GM12878 (cell line): Measurements from ENCODE around the gene TNFRSF1A.

Experiments used
- ELK1 ChIP-seq: IDR thresholded peaks from 2 replicates; pipeline ENCODE4 v1.6.1; 2012; ENCODE audit warnings: low read depth, low read length, improper control_type of control experiment
- IRF4 ChIP-seq: IDR thresholded peaks from 2 replicates; pipeline ENCODE4 v1.6.1; 2011; ENCODE audit warnings: low read depth, low read length
- JUND ChIP-seq: IDR thresholded peaks from 2 replicates; pipeline ENCODE4 v1.6.1; 2012; ENCODE audit warnings: low read depth, mild to moderate bottlenecking, low read length, improper control_type of control experiment, moderate library complexity
- NRF1 ChIP-seq: conservative IDR thresholded peaks from 2 replicates; pipeline ENCODE4 v1.6.1; 2011; ENCODE audit warnings: mild to moderate bottlenecking, low read depth, low read length, improper control_type of control experiment
- SKIL ChIP-seq: fragments of 450-650 bp; IDR thresholded peaks from 2 replicates; pipeline ENCODE4 v1.6.1; 2017; ENCODE audit warnings: mild to moderate bottlenecking, low read depth, inconsistent platforms; ENCODE audit not compliant: poor library complexity, severe bottlenecking
- ZNF207 ChIP-seq: fragments of 450-650 bp; IDR thresholded peaks from 2 replicates; pipeline ENCODE4 v1.6.1; 2014; ENCODE audit warnings: antibody characterized with exemption, mild to moderate bottlenecking, borderline replicate concordance
- TF ChIP-seq, protein P1 (sequence below), 3 experiments: IDR thresholded peaks in 2 of 3; conservative IDR thresholded peaks in 1 of 3; 2 replicates each; pipeline ENCODE4 v1.5.1; 2011; ENCODE audit warnings: low read depth in 3 of 3, low read length in 3 of 3, mild to moderate bottlenecking in 3 of 3, control low read depth in 2 of 3, moderate library complexity in 2 of 3, inconsistent platforms in 1 of 3, mixed read lengths in 1 of 3; ENCODE audit not compliant: control insufficient read depth in 2 of 3, insufficient read depth in 1 of 3; ENCODE audit errors: extremely low read depth in 1 of 3
- TF ChIP-seq, protein P2 (sequence below): fragments of 450-650 bp; IDR thresholded peaks from 2 replicates; pipeline ENCODE4 v1.6.1; 2016; ENCODE audit warnings: mild to moderate bottlenecking, moderate library complexity, borderline replicate concordance
- TF ChIP-seq, protein P3 (sequence below): fragments of 450-650 bp; IDR thresholded peaks from 2 replicates; pipeline ENCODE4 v1.6.1; 2018; ENCODE audit warnings: mild to moderate bottlenecking, low read depth, moderate library complexity; ENCODE audit not compliant: partially characterized antibody

GRCh38 chr12:6285063-6285477 lies 56.8 kb downstream of the TNFRSF1A start:
- TF ChIP-seq, protein P1, sequence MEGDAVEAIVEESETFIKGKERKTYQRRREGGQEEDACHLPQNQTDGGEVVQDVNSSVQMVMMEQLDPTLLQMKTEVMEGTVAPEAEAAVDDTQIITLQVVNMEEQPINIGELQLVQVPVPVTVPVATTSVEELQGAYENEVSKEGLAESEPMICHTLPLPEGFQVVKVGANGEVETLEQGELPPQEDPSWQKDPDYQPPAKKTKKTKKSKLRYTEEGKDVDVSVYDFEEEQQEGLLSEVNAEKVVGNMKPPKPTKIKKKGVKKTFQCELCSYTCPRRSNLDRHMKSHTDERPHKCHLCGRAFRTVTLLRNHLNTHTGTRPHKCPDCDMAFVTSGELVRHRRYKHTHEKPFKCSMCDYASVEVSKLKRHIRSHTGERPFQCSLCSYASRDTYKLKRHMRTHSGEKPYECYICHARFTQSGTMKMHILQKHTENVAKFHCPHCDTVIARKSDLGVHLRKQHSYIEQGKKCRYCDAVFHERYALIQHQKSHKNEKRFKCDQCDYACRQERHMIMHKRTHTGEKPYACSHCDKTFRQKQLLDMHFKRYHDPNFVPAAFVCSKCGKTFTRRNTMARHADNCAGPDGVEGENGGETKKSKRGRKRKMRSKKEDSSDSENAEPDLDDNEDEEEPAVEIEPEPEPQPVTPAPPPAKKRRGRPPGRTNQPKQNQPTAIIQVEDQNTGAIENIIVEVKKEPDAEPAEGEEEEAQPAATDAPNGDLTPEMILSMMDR (IDR thresholded peaks at IDR 0.05 in 2 of 3, conservative IDR thresholded peaks at IDR 0.05 in 1 of 3; ENCODE audit: control insufficient read depth in 2 of 3, extremely low read depth in 1 of 3, insufficient read depth in 1 of 3, low read depth in 3 of 3, low read length in 3 of 3), result peak; percentile 91 to 96 (median 91); a peak in 5 of 6 replicates
- no peak for TF ChIP-seq SKIL
- TF ChIP-seq, protein P2, sequence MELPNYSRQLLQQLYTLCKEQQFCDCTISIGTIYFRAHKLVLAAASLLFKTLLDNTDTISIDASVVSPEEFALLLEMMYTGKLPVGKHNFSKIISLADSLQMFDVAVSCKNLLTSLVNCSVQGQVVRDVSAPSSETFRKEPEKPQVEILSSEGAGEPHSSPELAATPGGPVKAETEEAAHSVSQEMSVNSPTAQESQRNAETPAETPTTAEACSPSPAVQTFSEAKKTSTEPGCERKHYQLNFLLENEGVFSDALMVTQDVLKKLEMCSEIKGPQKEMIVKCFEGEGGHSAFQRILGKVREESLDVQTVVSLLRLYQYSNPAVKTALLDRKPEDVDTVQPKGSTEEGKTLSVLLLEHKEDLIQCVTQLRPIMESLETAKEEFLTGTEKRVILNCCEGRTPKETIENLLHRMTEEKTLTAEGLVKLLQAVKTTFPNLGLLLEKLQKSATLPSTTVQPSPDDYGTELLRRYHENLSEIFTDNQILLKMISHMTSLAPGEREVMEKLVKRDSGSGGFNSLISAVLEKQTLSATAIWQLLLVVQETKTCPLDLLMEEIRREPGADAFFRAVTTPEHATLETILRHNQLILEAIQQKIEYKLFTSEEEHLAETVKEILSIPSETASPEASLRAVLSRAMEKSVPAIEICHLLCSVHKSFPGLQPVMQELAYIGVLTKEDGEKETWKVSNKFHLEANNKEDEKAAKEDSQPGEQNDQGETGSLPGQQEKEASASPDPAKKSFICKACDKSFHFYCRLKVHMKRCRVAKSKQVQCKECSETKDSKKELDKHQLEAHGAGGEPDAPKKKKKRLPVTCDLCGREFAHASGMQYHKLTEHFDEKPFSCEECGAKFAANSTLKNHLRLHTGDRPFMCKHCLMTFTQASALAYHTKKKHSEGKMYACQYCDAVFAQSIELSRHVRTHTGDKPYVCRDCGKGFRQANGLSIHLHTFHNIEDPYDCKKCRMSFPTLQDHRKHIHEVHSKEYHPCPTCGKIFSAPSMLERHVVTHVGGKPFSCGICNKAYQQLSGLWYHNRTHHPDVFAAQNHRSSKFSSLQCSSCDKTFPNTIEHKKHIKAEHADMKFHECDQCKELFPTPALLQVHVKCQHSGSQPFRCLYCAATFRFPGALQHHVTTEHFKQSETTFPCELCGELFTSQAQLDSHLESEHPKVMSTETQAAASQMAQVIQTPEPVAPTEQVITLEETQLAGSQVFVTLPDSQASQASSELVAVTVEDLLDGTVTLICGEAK, result no peak
- TF ChIP-seq NRF1, result no peak
- TF ChIP-seq, protein P3, sequence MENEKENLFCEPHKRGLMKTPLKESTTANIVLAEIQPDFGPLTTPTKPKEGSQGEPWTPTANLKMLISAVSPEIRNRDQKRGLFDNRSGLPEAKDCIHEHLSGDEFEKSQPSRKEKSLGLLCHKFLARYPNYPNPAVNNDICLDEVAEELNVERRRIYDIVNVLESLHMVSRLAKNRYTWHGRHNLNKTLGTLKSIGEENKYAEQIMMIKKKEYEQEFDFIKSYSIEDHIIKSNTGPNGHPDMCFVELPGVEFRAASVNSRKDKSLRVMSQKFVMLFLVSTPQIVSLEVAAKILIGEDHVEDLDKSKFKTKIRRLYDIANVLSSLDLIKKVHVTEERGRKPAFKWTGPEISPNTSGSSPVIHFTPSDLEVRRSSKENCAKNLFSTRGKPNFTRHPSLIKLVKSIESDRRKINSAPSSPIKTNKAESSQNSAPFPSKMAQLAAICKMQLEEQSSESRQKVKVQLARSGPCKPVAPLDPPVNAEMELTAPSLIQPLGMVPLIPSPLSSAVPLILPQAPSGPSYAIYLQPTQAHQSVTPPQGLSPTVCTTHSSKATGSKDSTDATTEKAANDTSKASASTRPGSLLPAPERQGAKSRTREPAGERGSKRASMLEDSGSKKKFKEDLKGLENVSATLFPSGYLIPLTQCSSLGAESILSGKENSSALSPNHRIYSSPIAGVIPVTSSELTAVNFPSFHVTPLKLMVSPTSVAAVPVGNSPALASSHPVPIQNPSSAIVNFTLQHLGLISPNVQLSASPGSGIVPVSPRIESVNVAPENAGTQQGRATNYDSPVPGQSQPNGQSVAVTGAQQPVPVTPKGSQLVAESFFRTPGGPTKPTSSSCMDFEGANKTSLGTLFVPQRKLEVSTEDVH, result no peak
- TF ChIP-seq ELK1, result no peak
- no peak for TF ChIP-seq ZNF207
- TF ChIP-seq IRF4, result peak; percentile 50; the same call in 1 of the 2 replicates
- no peak for TF ChIP-seq JUND
